ENCODE measurements around the gene NRG3.
"Not testable (repeated sequence)": the region's sequence is repeated elsewhere in the genome, so short reads cannot be mapped to it uniquely, and the experiment has no call there.

NRG3 gene

DNA sequence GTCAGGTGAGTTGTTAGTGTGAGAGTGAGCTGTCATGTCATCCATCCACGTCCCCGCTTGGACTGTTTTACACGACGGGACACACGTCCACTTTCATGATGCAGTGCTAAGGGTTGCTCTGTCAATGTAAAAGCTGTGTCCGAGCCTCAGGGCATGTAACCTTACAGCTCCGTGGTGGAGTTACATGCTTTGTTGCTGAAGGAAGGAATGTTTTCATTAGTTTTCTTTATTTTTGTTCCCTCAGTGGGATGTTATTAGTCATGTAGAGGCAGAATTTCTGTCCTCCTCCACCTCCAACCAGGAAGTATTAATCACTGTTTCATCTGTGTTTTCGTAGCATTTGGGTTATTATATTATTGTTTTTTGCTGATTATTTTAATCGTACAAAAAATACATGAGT is 88.6 kb downstream of the NRG3 start:
- no peak for DNase-seq

DNA sequence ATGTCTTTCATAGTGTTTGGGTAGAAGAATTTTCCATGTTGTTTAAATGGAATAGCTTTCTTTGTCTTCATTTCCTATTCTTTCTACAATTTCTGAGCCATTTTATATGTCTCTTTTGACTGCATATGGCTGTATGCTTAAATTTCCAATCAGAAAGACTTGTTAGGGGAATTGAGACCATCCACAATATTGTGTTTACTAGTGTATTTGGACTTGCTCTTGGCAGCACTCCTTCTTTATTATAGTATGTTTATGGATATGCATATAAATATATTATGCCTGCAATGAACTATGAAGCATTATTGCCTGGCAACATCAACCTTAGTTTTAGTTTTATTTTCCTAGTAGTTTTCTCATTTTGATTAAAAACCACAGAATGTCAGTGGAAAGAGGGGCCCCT is 92.7 kb downstream of the NRG3 start:
- DNase-seq = no peak

- no peak for DNase-seq
These were observed 94.1 kb downstream of the NRG3 start for GRCh38 chr10:81969136-81969535.

DNA sequence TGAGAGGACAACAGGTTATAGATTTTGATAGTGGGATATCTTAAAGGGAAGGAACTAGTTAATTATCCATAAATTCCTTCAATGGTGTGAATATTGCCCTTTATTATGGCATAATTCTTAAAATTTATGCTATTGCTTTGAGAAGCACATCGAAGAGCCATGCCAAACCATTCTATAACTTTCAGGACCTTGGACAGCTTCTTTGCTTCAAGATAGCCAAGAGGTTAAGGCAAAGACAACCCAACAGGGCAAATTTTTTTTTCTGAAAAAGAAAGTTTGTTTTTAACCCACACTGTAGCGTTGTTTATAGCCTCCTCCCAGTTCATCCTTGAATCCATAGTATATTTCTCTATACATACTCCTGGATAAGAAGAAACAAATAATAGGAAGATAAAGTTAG is 103.2 kb downstream of the NRG3 start:
- DNase-seq = no peak

- no peak for DNase-seq
These were observed 106.7 kb downstream of the NRG3 start for GRCh38 chr10:81981724-81982123.

- no peak for DNase-seq
These were observed 109.4 kb downstream of the NRG3 start for GRCh38 chr10:81984428-81984827.

DNA sequence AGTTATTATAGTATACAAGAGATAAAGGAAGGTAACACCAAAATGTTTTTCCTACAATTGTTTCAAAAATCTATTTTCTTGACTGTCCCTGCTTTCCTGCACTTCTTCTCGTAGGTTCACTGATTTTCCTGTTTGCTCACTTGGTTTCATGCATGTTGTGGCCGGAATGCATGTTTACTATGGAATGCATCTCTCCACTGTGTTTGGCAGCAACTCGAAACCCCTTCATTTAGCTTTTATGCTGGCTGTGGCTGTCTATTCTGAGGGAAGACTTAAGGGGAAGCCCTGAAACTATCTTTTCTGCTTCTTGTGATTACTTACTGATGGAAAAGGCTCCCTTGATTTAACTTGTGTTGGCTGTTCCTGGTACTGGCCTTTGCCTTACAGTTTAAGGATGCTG is 120.3 kb downstream of the NRG3 start:
- DNase-seq = no peak

DNA sequence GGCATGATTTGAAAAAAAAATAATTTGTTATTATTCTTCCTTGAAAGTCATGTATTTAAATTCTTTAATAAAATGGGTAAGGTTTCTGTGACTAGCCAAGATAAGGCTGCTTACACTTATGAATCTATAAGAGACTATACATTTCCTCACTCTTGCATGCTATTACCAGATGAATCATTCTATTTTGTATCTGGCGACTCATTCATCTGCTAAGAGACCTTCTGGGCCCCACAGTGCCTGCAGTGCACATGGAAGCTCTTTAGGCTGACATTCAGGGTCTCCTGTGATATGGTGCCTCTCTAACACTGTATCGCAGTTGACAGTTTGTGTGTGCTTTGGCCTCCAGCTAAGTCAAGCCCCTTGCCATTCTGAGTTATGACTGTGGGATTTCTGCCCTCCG is 121.9 kb downstream of the NRG3 start:
- no peak for DNase-seq

DNA sequence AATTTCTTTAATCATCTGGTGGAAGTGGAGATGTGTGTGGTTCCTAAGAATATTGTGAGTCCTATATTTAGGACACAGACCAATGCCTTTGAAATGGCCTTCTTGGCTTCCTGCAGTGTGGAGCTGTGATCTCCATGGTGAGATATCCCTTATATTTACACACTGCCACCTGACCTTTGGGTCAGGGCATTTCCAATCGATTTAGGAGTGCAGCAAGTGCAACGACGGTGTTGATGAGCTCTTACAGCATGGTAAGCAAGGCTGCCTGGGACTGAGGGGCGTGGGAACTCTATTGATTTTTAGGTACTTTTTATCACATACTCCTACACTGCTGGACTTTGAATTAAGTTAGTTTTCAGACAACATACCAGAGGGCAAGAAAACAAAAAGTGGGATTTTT is 146.0 kb downstream of the NRG3 start:
- DNase-seq = no peak

GRCh38 chr10:82027711-82028110 is 152.7 kb downstream of the NRG3 start:
- no peak for DNase-seq

- DNase-seq = no peak
These were observed 162.1 kb downstream of the NRG3 start for GRCh38 chr10:82037076-82037475.

GRCh38 chr10:82038587-82038986 is 163.6 kb downstream of the NRG3 start:
- no peak for DNase-seq

GRCh38 chr10:82040336-82040735 is 165.3 kb downstream of the NRG3 start:
- DNase-seq = no peak

DNA sequence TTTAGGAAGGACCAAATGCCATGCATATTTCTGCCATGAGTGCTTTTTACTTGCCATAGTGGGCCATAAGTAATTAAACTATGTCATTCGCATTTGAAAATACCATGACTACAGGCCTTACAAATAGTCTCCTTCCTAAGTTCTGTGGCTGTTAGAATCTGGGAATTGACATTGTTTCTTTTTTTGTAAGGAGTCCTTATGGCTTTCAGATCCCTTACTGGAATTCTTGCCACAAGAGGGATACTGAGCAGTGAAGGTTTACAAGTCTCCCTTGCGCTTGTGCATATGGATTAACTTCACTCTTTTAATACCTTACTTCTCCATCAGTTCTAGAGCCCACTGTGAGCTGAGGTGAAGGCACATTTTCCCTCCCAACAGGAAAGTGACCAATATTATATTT is 166.0 kb downstream of the NRG3 start:
- DNase-seq = no peak

- no peak for DNase-seq
These were observed 181.4 kb downstream of the NRG3 start for GRCh38 chr10:82056391-82056790.

- not testable (repeated sequence) for DNase-seq
These were observed 192.2 kb downstream of the NRG3 start for GRCh38 chr10:82067192-82067591.

DNA sequence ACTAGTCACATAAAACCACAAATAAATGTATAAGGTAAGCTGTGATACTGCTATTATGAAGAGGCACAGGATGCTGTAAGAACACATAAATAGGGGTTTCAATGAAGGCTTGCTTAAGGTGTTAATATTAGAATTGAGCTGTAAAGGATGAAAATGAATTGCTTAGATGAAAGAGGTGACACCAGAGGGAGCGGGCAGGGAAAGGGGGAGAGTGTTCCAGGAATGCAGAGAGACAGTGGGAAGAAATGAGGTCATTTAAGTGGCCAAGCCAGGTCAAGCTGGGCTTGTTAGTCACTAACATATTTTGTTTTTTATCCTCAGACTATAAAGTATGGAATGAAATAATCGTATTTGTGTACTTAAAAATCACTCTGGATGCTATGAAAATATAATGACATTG is 193.5 kb downstream of the NRG3 start:
- no peak for DNase-seq

- no peak for DNase-seq
These were observed 196.2 kb downstream of the NRG3 start for GRCh38 chr10:82071231-82071630.

DNA sequence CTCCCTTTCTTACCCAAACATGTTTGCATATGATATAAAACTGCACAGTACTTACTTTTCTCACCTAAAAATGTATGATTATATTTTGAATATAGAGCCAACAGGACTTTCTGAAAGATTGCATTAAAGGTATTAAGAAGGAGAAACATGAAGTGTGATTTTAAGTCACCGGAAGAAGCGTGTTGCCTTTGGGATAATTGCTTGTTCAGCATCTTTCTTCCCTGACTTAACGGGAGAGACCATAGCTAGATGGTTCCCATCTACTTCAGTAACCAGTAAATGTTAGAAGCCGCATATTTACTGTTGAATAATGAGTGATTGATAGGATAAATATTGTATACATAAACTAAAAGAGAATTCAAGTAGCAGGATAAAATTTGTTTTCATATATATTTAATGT is 197.1 kb downstream of the NRG3 start:
- no peak for DNase-seq

DNA sequence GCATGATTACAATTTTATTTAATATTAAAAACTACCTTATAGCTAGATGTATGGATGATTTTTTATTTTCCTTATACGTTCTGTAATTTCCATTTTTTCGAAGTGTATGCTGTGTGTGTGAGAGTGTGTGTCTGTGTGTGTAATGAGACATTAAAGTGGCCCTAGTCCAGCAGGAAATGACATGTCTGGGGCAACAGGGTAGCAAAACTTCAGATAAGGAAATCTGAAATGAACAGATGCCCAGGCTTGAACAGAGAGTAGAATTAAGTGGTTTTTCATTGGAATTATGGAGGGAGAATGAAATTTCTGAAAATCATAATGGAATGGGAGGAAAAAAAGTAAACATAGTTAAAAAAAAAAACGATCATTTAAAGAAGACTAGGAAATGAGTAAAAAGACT is 200.6 kb downstream of the NRG3 start:
- no peak for DNase-seq

GRCh38 chr10:82084496-82084895 is 209.5 kb downstream of the NRG3 start:
- DNase-seq = no peak

DNA sequence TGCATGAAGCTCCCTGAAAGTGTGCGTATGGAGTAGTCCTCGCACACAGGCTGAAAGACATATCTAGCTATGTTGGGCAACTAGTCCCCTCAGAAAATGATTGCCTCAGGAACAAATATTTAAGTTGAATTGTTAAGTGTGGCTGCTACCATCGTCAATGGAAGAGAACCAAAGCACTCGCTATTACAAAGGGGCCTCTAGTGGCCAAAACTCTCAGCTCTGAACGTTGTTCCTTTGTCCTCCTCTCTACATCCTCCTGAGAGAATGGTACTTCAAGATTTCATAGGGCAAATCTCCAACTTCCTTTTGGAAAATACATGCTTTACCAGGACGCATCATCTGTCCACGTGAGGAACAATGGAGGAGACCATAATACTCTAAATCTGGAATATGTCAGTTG is 209.9 kb downstream of the NRG3 start:
- DNase-seq = no peak

DNA sequence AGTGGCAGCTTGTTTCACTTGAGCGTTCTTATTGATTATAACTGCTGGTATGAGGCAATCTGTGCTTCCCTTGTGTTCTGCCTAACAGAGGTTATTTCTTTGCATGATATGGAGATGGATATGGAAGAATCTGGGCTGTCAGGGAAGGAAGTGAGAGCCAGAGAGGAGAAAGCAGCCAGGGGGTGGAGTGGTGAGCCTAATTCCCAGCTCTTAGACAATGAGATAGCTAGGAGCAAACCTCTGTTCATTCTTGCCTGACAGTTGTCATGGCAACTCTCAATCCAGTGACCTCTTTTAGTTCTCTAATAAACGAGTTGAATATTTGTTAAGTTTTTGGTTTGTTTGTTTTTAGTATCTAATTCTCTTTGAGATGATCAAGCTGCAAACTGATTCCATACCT is 214.3 kb downstream of the NRG3 start:
- no peak for DNase-seq

- no peak for DNase-seq
These were observed 216.4 kb downstream of the NRG3 start for GRCh38 chr10:82091413-82091812.

DNA sequence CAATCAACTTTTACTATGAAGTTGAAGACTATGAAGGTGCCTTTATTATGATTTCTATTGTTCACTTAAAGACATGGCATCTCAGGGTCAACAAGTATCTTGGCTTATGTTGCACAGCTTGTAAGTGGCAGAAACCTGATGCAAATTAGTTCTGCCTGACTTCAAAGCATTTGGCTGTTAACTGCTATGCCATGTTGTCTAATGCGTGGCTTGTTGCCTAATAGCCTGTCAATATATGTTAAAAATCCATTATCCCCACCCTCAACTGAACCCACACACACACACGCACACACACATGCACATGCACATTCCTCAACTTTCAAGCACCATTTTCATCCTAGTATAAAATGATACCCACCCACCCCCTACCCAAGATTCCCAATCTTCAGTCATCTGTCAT is 217.1 kb downstream of the NRG3 start:
- no peak for DNase-seq

DNA sequence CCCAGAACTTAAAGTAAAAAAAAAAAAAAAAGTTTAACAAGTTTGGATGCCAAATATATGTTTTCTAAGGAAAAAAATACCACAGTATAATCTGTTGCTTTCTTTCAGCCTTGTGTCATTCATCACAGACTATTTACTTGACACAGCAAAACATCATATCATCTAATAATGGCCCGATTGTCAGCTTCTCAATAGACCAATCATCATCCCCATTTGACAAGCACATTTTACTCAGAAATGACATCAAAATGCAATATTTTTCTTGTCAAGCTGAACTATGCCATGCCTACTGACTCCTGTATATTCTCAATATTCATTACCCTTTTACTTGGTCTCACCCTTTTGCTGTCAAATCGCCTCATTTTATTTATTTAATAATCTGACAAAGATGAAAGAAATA is 249.7 kb downstream of the NRG3 start:
- no peak for DNase-seq
